Naive thymus-derived CD8-positive, alpha-beta T cell (primary cell): ENCODE results near the gene ABO. TPM values are rescaled to one million over a fixed set of nuclear protein-coding genes. Genes with fewer than 3 reads are reported as not detected.
"Not testable (repeated sequence)": the region's sequence is repeated elsewhere in the genome, so short reads cannot be mapped to it uniquely, and the experiment has no call there.

Experiments used
- ATAC-seq, 2 donors: fragments of 150-1000 bp; cut with Tn5 transposase in 1 of 2; sonication (Bioruptor Pico), chemical (Tn5 transposase) in 1 of 2; 1 replicate in 1 of 2; 2 replicates in 1 of 2; pipeline ENCODE4 v1.10.0; 2021; ENCODE audit warnings: mild to moderate bottlenecking in 2 of 2, moderate library complexity in 2 of 2
- POLR2A ChIA-PET: fragments of 350-600 bp; sonication (Branson Sonifier 250); formaldehyde crosslinking; loops from one replicate; lab custom pipeline; 2021; ENCODE audit warnings: antibody characterized with exemption; lab: Charles Lee
- DNase-seq, 10 donors: peaks; one replicate each; pipeline versions ENCODE4 v3.0.0 to v3.0.0-alpha.2; 2020 to 2022
- H3K27ac Mint-ChIP-seq, 10 donors: one replicate each; pipeline ENCODE4 v1.8.0; 2020 to 2022; ENCODE audit warnings: mild to moderate bottlenecking in 10 of 10, mixed read lengths in 10 of 10, moderate library complexity in 4 of 10, inconsistent platforms in 1 of 10
- H3K27me3 Mint-ChIP-seq, 5 donors: one replicate each; pipeline ENCODE4 v1.8.0; 2021 to 2022; ENCODE audit warnings: mixed read lengths in 5 of 5
- H3K36me3 Mint-ChIP-seq, 3 donors: one replicate each; pipeline ENCODE4 v1.8.0; 2020 to 2022; ENCODE audit warnings: mixed read lengths in 3 of 3, mild to moderate bottlenecking in 2 of 3, inconsistent platforms in 1 of 3
- H3K4me1 Mint-ChIP-seq, 4 donors: one replicate each; pipeline ENCODE4 v1.8.0; 2021 to 2022; ENCODE audit warnings: mixed read lengths in 4 of 4
- H3K4me3 Mint-ChIP-seq, 10 donors: one replicate each; pipeline ENCODE4 v1.8.0; 2020 to 2022; ENCODE audit warnings: mild to moderate bottlenecking in 10 of 10, mixed read lengths in 10 of 10, moderate library complexity in 6 of 10, inconsistent platforms in 1 of 10
- H3K9me3 Mint-ChIP-seq, 9 donors: one replicate each; pipeline ENCODE4 v1.8.0; 2020 to 2022; ENCODE audit warnings: mixed read lengths in 9 of 9, mild to moderate bottlenecking in 3 of 9, inconsistent platforms in 1 of 9, moderate library complexity in 1 of 9
- polyA plus RNA-seq, 3 donors: library from polyadenylated mRNA; unstranded; fragments of 300-500 nt; fragmentation: Illumina TruSeq; gene quantifications; one replicate each; pipeline ENCODE4 v1.2.3, GENCODE V29; 2021
- total RNA-seq, 8 experiments: library from RNA in 2 of 8; stranded (reverse) in 2 of 8; gene quantifications; one replicate each; pipeline ENCODE4 v1.2.3 and lab custom pipeline; 2021 to 2026

Gene ABO
- total and polyA plus RNA-seq, 5 experiments from 2014 or later: not detected

- H3K27ac Mint-ChIP-seq: no peak overlapping the region
- DNase-seq: no peak
Measured at GRCh38 chr9:133207021-133207531, 67.9 kb downstream of the ABO start.

GRCh38 chr9:133205996-133206931, 68.7 kb downstream of the ABO start:
- H3K27ac Mint-ChIP-seq: no peak overlapping the region
- H3K4me3 Mint-ChIP-seq: no peak overlapping the region
- H3K36me3 Mint-ChIP-seq: peaks cover 0 to 3% (median 0%) of the 10 kb centered on the region in 3 donors
- no peak for DNase-seq
- H3K9me3 Mint-ChIP-seq: peaks cover 0 to 4% (median 0%) of the 10 kb centered on the region in 9 donors
- no peaks in the 10 kb centered on the region for H3K4me1 Mint-ChIP-seq
- POLR2A ChIA-PET: no interaction called here
- H3K27me3 Mint-ChIP-seq: peaks cover 8 to 39% (median 33%) of the 10 kb centered on the region in 5 donors
- no peak for ATAC-seq

More at GRCh38 chr9:133207021-133207531, 67.9 kb downstream of the ABO start:
- H3K36me3 Mint-ChIP-seq: peaks cover 0 to 3% (median 0%) of the 10 kb centered on the region in 3 donors
- H3K27me3 Mint-ChIP-seq: peaks cover 8 to 39% (median 34%) of the 10 kb centered on the region in 5 donors
- no peaks in the 10 kb centered on the region for H3K4me1 Mint-ChIP-seq
- no peak overlapping the region for H3K4me3 Mint-ChIP-seq
- POLR2A ChIA-PET: no interaction called here
- ATAC-seq: no peak
- H3K9me3 Mint-ChIP-seq: peaks cover 0 to 4% (median 0%) of the 10 kb centered on the region in 9 donors

- ATAC-seq, POLR2A ChIA-PET, H3K4me3 Mint-ChIP-seq, H3K9me3 Mint-ChIP-seq, H3K36me3 Mint-ChIP-seq, DNase-seq, H3K4me1 Mint-ChIP-seq, H3K27ac Mint-ChIP-seq: not testable (repeated sequence)
- peaks cover 8 to 36% (median 25%) of the 10 kb centered on the region in 5 donors for H3K27me3 Mint-ChIP-seq
Measured at GRCh38 chr9:133205481-133205887, 69.5 kb downstream of the ABO start.

Other genes starting within 250 kb of the ABO start
- gene GTF3C5, start 244.2 kb downstream of the ABO start, total RNA-seq: 10 to 100 TPM; 78.7 to 81.2 TPM
- gene GTF3C5, start 244.2 kb downstream of the ABO start, polyA plus RNA-seq: 10 to 100 TPM; 33.7 to 40.1 (median 37.8) TPM
- gene CEL, start 213.2 kb downstream of the ABO start, total RNA-seq: 1 to 10 TPM; 1.3 to 1.6 TPM
- not detected for gene CEL, start 213.2 kb downstream of the ABO start, polyA plus RNA-seq
- gene RALGDS, start 154.0 kb downstream of the ABO start, total RNA-seq: 10 to 100 TPM; 93.7 to 99.9 TPM
- gene RALGDS, start 154.0 kb downstream of the ABO start, polyA plus RNA-seq: 10 to 100 TPM; 14.1 to 35.5 (median 29.4) TPM
- gene GBGT1, start 111.3 kb downstream of the ABO start, total RNA-seq: 1 to 10 TPM; 4.1 to 4.9 TPM
- gene GBGT1, start 111.3 kb downstream of the ABO start, polyA plus RNA-seq: not detected
- gene OBP2B, start 66.0 kb downstream of the ABO start, total RNA-seq: not detected
- not detected for gene OBP2B, start 66.0 kb downstream of the ABO start, polyA plus RNA-seq
- 10 to 100 TPM; 29.8 to 34.1 TPM for gene SURF6, start 61.0 kb upstream of the ABO start, total RNA-seq
- 10 to 100 TPM in 2 of 3 donors, 1 to 10 TPM in 1; 4.9 to 16.9 (median 10.1) TPM for gene SURF6, start 61.0 kb upstream of the ABO start, polyA plus RNA-seq
- gene MED22, start 72.9 kb upstream of the ABO start, total RNA-seq: 10 to 100 TPM; 38.2 to 46.4 TPM
- gene MED22, start 72.9 kb upstream of the ABO start, polyA plus RNA-seq: 10 to 100 TPM; 10.3 to 20.6 (median 17.5) TPM
- 1,000 to 10,000 TPM; 2,300 to 2,355 TPM for gene RPL7A, start 73.0 kb upstream of the ABO start, total RNA-seq
- 1,000 to 10,000 TPM; 1,183 to 1,387 (median 1,313) TPM for gene RPL7A, start 73.0 kb upstream of the ABO start, polyA plus RNA-seq
- gene SURF1, start 81.3 kb upstream of the ABO start, total RNA-seq: 10 to 100 TPM; 58.7 to 59.5 TPM
- 100 to 1,000 TPM in 2 of 3 donors, 10 to 100 TPM in 1; 90.6 to 119 (median 112) TPM for gene SURF1, start 81.3 kb upstream of the ABO start, polyA plus RNA-seq
- 10 to 100 TPM; 22.8 to 24.7 TPM for gene SURF2, start 81.3 kb upstream of the ABO start, total RNA-seq
- gene SURF2, start 81.3 kb upstream of the ABO start, polyA plus RNA-seq: 10 to 100 TPM; 39.8 to 52.0 (median 49.9) TPM
- gene SURF4, start 100.9 kb upstream of the ABO start, total RNA-seq: 10 to 100 TPM; 68.7 to 70.0 TPM
- 100 to 1,000 TPM; 107 to 146 (median 122) TPM for gene SURF4, start 100.9 kb upstream of the ABO start, polyA plus RNA-seq
- 1 to 10 TPM; 1.2 to 1.3 TPM for gene STKLD1, start 101.2 kb upstream of the ABO start, total RNA-seq
- gene STKLD1, start 101.2 kb upstream of the ABO start, polyA plus RNA-seq: 1 to 10 TPM in 1 of 3 donors, under 1 TPM in 1, not detected in 1; 0.35 to 2.3 TPM
- gene REXO4, start 142.8 kb upstream of the ABO start, total RNA-seq: 10 to 100 TPM; 42.4 to 45.6 TPM
- 10 to 100 TPM; 15.9 to 30.5 (median 24.4) TPM for gene REXO4, start 142.8 kb upstream of the ABO start, polyA plus RNA-seq
- gene ADAMTS13, start 147.2 kb upstream of the ABO start, total RNA-seq: 1 to 10 TPM; 3.8 to 4.0 TPM
- gene ADAMTS13, start 147.2 kb upstream of the ABO start, polyA plus RNA-seq: under 1 TPM; 0.10 to 0.99 (median 0.41) TPM
- gene CACFD1, start 184.8 kb upstream of the ABO start, total RNA-seq: 1 to 10 TPM; 4.4 to 4.9 TPM
- gene CACFD1, start 184.8 kb upstream of the ABO start, polyA plus RNA-seq: 1 to 10 TPM; 2.5 to 3.7 (median 3.5) TPM
- gene SLC2A6, start 203.9 kb upstream of the ABO start, total RNA-seq: 1 to 10 TPM; 8.4 to 8.7 TPM
- gene SLC2A6, start 203.9 kb upstream of the ABO start, polyA plus RNA-seq: 1 to 10 TPM; 4.0 to 6.0 (median 5.6) TPM
- gene MYMK, start 249.8 kb upstream of the ABO start, total RNA-seq: not detected
- gene MYMK, start 249.8 kb upstream of the ABO start, polyA plus RNA-seq: not detected